NCI-H510A (cell line): ENCODE data around the gene AP2B1.
"Not testable (repeated sequence)": the region's sequence is repeated elsewhere in the genome, so short reads cannot be mapped to it uniquely, and the experiment has no call there.

Experiments
- DNase-seq: peaks from one replicate; lab custom pipeline; 2025; lab: John Stamatoyannopoulos, UW

The AP2B1 gene

DNA sequence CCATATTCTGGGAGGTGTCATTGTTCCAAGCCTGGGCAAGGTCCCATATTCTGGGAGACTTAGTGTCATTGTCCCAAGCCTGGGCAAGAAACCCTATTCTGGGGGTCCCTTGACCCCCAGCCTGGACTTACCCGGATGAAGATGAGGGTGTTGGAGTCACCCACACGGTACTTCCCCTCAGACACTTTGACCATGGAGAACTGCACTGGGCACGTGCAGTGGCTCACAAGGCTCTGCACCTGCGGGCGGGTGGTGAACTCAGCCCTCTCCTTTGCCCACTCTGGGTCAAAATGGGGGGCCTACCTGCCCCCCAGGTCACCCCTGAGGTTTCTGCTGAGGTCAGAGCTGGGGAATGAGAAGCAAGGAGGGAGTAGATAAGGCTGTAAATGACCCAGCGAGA is 161.9 kb downstream of the AP2B1 start:
- DNase-seq = no peak

- DNase-seq = no peak
Observed at GRCh38 chr17:35749560-35750412, 162.7 kb downstream of the AP2B1 start.

GRCh38 chr17:35750526-35751395 is 163.6 kb downstream of the AP2B1 start:
- no peak for DNase-seq

GRCh38 chr17:35751541-35751940 is 164.4 kb downstream of the AP2B1 start:
- DNase-seq = not testable (repeated sequence)

DNA sequence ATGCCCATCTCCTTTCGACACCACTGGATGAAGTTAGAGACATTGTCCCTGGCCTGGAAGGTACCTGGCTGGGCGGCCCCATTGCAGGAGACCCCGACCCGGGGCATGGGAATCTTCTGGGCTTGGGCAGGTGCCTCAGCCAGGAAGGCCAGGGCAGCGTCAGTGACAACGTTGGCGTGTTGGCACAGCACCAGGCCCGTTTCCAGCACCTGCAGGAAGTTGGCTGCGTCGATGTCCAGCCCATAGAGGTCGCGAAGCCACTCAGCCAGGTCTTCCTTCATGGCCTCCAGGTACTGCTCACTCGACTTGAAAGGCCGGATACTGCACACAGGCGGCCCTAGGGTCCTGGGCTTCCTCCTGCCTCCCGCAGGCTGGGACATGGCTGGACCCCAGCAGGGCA is 165.3 kb downstream of the AP2B1 start:
- DNase-seq = no peak

GRCh38 chr17:35752945-35753764 is 166.0 kb downstream of the AP2B1 start, which contains the start of gene GAS2L2:
TSS of gene GAS2L2 (minus strand) at chr17:35753239. CDS start at chr17:35752850, 389 bp downstream.
- DNase-seq = no peak

DNA sequence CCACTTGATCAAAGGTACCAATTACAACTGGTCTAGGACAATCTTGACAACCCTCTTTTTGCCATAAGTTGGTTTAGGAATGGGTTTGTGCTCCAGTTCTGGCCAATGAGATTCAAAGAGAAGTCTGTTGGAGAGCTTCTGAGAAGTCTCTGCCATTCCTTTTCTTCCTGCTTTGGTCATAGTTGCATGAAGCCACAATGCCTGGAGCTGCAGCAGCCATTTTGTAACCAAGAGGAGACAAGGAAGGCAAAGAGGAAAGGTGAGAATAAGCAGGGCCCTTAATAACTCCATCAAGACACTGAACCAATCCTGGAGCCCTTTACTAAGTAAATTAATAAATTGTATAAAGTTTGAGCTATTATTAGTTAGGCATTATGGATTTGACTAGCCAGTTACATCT is 170.1 kb downstream of the AP2B1 start:
- DNase-seq = no peak

- DNase-seq = no peak
Observed at GRCh38 chr17:35760587-35760986, 173.5 kb downstream of the AP2B1 start, which contains the start of gene C17orf50. TSS of gene C17orf50 (plus strand) at chr17:35760887. CDS start at chr17:35760942, 55 bp downstream.

DNA sequence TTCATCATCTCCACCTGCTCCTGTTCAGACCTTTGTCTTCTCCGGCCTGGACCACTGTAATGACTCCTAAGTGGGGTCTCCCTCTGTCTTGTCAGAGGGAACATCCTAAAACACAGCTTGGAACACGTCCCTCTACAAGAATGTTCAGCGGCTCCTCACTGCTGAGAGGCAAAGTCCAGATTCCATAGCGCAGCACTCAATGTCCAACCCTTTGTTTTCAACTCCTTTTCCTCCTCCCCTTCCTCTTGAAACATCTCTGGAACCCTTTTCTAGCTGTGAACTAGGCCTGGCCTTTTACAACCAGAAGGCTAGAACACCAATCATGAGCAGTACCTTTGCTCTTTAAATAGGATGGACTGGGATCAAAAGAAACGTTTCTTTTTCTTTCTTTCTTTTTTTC is 174.5 kb downstream of the AP2B1 start:
- no peak for DNase-seq

GRCh38 chr17:35763767-35764122 is 176.6 kb downstream of the AP2B1 start:
- no peak for DNase-seq

GRCh38 chr17:35764123-35764991 is 177.2 kb downstream of the AP2B1 start:
- peak; percentile 84 for DNase-seq

GRCh38 chr17:35765086-35765710 is 178.1 kb downstream of the AP2B1 start:
- no peak for DNase-seq

DNA sequence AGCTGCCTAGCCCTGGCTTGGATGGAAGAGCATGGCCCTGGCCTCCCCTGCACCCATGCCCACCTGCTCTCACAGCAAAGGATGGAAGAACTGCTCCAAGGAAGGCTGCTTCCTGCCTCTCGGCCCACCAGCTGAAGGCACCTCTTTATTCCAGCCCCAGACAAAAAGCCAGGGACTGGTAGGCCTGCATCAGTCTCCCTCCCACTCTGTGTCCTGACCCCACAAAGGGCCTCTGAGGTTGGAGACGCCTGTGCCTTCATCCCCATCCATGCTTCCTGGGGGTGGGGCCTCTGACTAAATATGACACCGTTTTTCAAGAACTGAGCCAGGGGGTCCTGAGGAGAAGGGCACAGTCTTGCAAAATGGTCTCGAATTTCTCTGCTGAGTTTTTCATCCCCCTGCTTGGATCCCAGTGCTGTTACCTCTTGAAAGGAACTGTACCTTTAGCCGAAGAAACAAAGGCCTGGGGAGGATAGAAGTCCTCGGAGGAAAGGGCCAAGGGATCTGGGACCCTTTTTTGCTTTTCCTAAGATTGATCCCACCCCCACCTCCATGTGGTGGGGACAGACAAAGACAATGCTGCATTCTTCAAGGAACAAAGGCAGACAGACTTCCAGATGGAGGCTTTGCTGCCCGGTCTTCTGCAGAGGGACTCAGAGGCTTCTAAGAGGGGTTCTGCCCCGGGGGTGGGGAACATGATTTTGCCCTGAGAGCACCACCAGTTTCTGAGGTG is 178.8 kb downstream of the AP2B1 start:
- no peak for DNase-seq

DNA sequence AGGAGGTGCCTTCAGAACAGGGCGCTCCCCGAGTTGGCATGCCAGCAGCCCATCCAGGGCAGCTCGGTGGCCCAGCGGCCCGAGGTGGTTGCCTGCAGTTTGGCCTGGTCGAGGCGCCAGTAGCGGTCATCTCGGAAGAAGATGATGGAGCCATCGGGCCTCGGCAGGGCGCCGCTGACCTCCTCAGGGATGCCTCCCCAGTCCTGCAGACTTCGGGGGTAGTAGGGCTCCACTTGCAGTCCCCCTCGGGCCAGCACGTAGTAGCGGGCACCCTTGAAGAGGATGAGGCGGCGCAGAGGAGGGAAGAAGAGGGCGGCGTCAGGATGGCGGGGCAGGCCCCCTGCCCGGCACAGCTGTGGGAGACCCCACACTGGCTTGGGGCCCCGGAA is 179.4 kb downstream of the AP2B1 start:
- DNase-seq = no peak

GRCh38 chr17:35766903-35767510 is 179.9 kb downstream of the AP2B1 start:
- no peak for DNase-seq

- DNase-seq = no peak
Observed at GRCh38 chr17:35768797-35769196, 181.7 kb downstream of the AP2B1 start.

DNA sequence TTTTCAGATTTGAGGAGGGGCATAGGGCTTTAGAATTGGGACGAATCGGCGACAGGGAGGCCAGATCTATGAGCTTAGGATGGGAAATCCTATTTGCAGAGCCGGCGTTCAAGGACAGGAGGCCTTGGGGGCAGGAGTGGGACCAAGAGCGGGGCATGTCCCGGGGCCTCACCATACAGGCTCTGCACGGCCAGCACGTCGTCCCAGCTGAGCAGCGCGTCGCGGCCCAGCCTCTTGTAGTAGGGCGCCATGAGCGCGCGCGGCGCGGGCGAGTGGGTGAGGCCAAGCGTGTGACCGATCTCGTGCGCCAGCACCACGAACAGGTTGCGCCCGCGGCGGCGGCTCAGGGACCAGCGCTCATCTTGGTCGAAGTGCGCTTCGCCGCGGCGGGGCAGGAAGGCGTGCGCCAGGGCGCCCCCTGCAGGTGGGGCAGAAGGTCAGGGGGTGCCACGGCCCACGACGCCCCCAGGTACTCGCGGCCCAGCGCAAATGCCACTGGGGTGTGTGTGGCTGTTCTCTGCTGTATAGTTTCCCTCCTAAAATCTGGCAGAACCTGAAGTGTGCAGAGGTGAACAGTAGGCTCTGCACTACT is 182.9 kb downstream of the AP2B1 start:
- no peak for DNase-seq

GRCh38 chr17:35773129-35773528 is 186.0 kb downstream of the AP2B1 start:
- no peak for DNase-seq
